Subcutaneous adipose tissue (tissue), 4 donors: ENCODE results near the gene DOP1B. TPM values are rescaled to one million over a fixed set of nuclear protein-coding genes. Genes with fewer than 3 reads are reported as not detected.

Experiments used
- total RNA-seq, 4 donors: library from RNA; depleted of rRNA; stranded (reverse); fragments of >200 nt; gene quantifications; one replicate each; pipeline ENCODE4 v1.1.0, GENCODE V29; 2016
- TF ChIP-seq, protein P1 (sequence below): fragments of 450-650 bp; IDR thresholded peaks from one replicate; pipeline ENCODE4 v1.5.1; 2016; ENCODE audit warnings: low read depth, mild to moderate bottlenecking, control low read depth, antibody characterized with exemption, moderate library complexity

Gene DOP1B
- total RNA-seq, 4 donors from 2014 or later, result 8.3 to 31.1 (median 16.7) TPM

GRCh38 chr21:36180963-36181362, 24.3 kb downstream of the DOP1B start:
- TF ChIP-seq, protein P1, sequence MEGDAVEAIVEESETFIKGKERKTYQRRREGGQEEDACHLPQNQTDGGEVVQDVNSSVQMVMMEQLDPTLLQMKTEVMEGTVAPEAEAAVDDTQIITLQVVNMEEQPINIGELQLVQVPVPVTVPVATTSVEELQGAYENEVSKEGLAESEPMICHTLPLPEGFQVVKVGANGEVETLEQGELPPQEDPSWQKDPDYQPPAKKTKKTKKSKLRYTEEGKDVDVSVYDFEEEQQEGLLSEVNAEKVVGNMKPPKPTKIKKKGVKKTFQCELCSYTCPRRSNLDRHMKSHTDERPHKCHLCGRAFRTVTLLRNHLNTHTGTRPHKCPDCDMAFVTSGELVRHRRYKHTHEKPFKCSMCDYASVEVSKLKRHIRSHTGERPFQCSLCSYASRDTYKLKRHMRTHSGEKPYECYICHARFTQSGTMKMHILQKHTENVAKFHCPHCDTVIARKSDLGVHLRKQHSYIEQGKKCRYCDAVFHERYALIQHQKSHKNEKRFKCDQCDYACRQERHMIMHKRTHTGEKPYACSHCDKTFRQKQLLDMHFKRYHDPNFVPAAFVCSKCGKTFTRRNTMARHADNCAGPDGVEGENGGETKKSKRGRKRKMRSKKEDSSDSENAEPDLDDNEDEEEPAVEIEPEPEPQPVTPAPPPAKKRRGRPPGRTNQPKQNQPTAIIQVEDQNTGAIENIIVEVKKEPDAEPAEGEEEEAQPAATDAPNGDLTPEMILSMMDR, result no peak

- TF ChIP-seq, protein P1, result no peak
Observed at GRCh38 chr21:36183144-36183795, 26.6 kb downstream of the DOP1B start.

- TF ChIP-seq, protein P1, result no peak
Observed at GRCh38 chr21:36184545-36184944, 27.9 kb downstream of the DOP1B start.

DNA sequence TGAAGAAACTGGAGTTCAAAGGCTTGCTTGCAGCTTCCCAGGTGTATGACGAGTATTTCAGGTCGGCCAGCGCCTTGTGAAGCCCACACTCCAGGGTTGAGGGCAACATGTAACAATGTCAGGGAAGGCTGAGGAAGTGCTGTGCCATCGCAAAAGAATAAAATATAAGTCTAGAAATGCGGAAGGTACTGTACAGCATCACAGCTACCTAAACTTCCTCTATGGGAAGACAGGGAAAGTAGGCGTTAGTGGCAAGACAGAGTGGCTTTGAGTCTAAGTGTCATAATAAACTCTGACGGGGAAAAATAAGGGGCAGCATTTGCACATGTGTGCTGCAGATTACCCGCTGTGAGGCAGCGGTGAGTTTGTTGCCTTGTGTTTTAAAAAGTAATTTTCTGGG, 28.9 kb downstream of the DOP1B start:
- TF ChIP-seq, protein P1, result no peak

- TF ChIP-seq, protein P1, result no peak
Observed at GRCh38 chr21:36186081-36186480, 29.5 kb downstream of the DOP1B start.

- TF ChIP-seq, protein P1, result no peak
Observed at GRCh38 chr21:36186506-36187399, 30.1 kb downstream of the DOP1B start.

GRCh38 chr21:36188081-36188681, 31.6 kb downstream of the DOP1B start:
- TF ChIP-seq, protein P1, result no peak
